Heart left ventricle (tissue), 16 donors: Measurements from ENCODE around the gene SARS1. TPM values are rescaled to one million over a fixed set of nuclear protein-coding genes. Genes with fewer than 3 reads are reported as not detected.

ENCODE experiments used
- ATAC-seq, 4 donors: fragments of 200-7000 bp; cut with Tn5 transposase; one replicate each; pipeline ENCODE4 v1.9.1; 2020 to 2022; ENCODE audit warnings: moderate library complexity in 4 of 4, mild to moderate bottlenecking in 3 of 4, moderate number of reproducible peaks in 1 of 4
- DNase-seq, 5 donors: peaks; one replicate each; pipeline ENCODE4 v3.0.0-alpha.2; 2020
- H3K27ac ChIP-seq, 12 donors: fragments of 200-600 bp; sonication (generic) in 4 of 12; one replicate each; pipeline versions ENCODE4 v1.5.0 to v1.8.0; 2016 to 2022; ENCODE audit warnings: mild to moderate bottlenecking in 2 of 12
- H3K27me3 ChIP-seq, 9 donors: fragments of 200-600 bp; sonication (generic) in 2 of 9; one replicate each; pipeline versions ENCODE4 v1.5.1 to v1.8.0; 2016 to 2022; ENCODE audit warnings: mild to moderate bottlenecking in 3 of 9
- H3K36me3 ChIP-seq, 9 donors: fragments of 200-600 bp; sonication (generic) in 2 of 9; one replicate each; pipeline versions ENCODE4 v1.5.0 to v1.8.0; 2018 to 2022; ENCODE audit warnings: mild to moderate bottlenecking in 2 of 9
- H3K4me1 ChIP-seq, 12 donors: fragments of 200-600 bp; sonication (generic) in 4 of 12; one replicate each; pipeline versions ENCODE4 v1.5.0 to v1.8.0; 2016 to 2022; ENCODE audit warnings: mild to moderate bottlenecking in 3 of 12
- H3K4me3 ChIP-seq, 12 donors: fragments of 200-600 bp; sonication (generic) in 4 of 12; one replicate each; pipeline versions ENCODE4 v1.5.0 to v1.8.0; 2017 to 2022; ENCODE audit warnings: mild to moderate bottlenecking in 9 of 12, moderate library complexity in 4 of 12
- H3K9me3 ChIP-seq, 12 donors: fragments of 200-600 bp; sonication (generic) in 4 of 12; one replicate each; pipeline versions ENCODE4 v1.5.0 to v1.8.0; 2016 to 2022; ENCODE audit warnings: mild to moderate bottlenecking in 1 of 12
- CTCF ChIP-seq, 12 donors: fragments of 200-600 bp; sonication (generic) in 4 of 12; IDR thresholded peaks; one replicate each; pipeline versions ENCODE4 v1.5.0 to v1.8.0; 2018 to 2022; ENCODE audit warnings: antibody characterized with exemption in 12 of 12, mild to moderate bottlenecking in 5 of 12
- POLR2A ChIP-seq, 2 donors: fragments of 450-650 bp; IDR thresholded peaks; one replicate each; pipeline ENCODE4 v1.6.1; 2017; ENCODE audit warnings: antibody characterized with exemption in 2 of 2, mild to moderate bottlenecking in 2 of 2, moderate library complexity in 2 of 2
- WGBS, 4 donors: extraction: QIAGEN DNeasy Blood & Tissue Kit in 2 of 4; methylation state at CpG; one replicate each; pipeline versions ENCODE4 v1.1.5 to v1.1.7; 2013 to 2018; 5-methylcytosine and 5-hydroxymethylcytosine counted together
- intact Hi-C, 10 donors: fragments of 100-400 bp; cut with DNase I; formaldehyde crosslinking; loops; one replicate each; pipeline versions ENCODE4 v1.11.1 to v1.14.2; 2022
- polyA plus RNA-seq, 2 donors: library from polyadenylated mRNA; stranded (reverse); fragments of 200-250 nt; gene quantifications; one replicate each; pipeline ENCODE4 v1.2.3, GENCODE V29; 2013
- total RNA-seq, 9 donors: library from RNA; depleted of rRNA in 2 of 9; stranded (reverse); fragments of >200 nt in 2 of 9; fragmentation: NEBNext Ultra II Directional in 3 of 9; extraction: Animal tissue kit (Norgen Biotek cat#: 25700) in 3 of 9; gene quantifications; one replicate each; pipeline versions ENCODE4 v1.1.0 to v1.2.4, GENCODE V29; 2016 to 2023
- donor health status: ischemic (EF 13 %, LVEDD 7.1; RV severe dilation, severe dysfunction).
- donor health status: healthy with polysubstance abuse.
- donor health status: DM: no; HTN: yes; CAD: no.
- donor health status: DM: no; HTN: no; CAD: no.
- donor health status: ischemic (EF 25% LVEDD 6.9; RV normal size, moderate dysfunction).
- donor health status: ischemic (EF 25% LVEDD 5.7; RV mildly dilated, moderate dysfunction).
- donor health status: healthy.
- donor health status: DM: yes; HTN: yes; CAD: no.
- donor health status: ischemic (EF 35%, LVEDD 5.7; RV mildly dilated, moderate dysfunction).
- donor health status: nonischemic (EF 11% LVEDD 7.7; RV severe dilation, severe dysfunction).
- donor health status: DM: yes; HTN: yes; CAD: no.
- donor health status: PGD.
- donor health status: ischemic (EF 29% LVEDD 5.4; RV normal size, mild dysfunction).
- donor health status: nonischemic (EF 23%, LVEDD 6.1; RV moderate dilation, normal function).

Gene SARS1
- total and polyA plus RNA-seq, 11 donors: 41.1 to 179 (median 102) TPM

- H3K4me3 ChIP-seq: no peak overlapping the region
- H3K9me3 ChIP-seq: no peaks in the 10 kb centered on the region
- DNase-seq (no peak), ATAC-seq (no peak)
- 74 to 89% (median 84%) methylated on average over 7 of the region's 7 CpGs for WGBS, 4 donors
- H3K27me3 ChIP-seq: no peaks in the 10 kb centered on the region
- intact Hi-C loops: loop anchor here in 1 of 10 donors (10.0 kb wide), 1 partner anchor 141 kb away; the partner anchor contains the start of gene ELAPOR1
- no peaks in the 10 kb centered on the region for H3K36me3 ChIP-seq
- no peak for TF ChIP-seq POLR2A (IDR thresholded peaks at IDR 0.05)
- no peak for TF ChIP-seq CTCF (IDR thresholded peaks at IDR 0.05)
- peaks cover 0 to 25% (median 16%) of the 10 kb centered on the region in 12 donors for H3K4me1 ChIP-seq
- no peak overlapping the region for H3K27ac ChIP-seq
Observed at GRCh38 chr1:109256085-109256484, 42.4 kb downstream of the SARS1 start.

DNA sequence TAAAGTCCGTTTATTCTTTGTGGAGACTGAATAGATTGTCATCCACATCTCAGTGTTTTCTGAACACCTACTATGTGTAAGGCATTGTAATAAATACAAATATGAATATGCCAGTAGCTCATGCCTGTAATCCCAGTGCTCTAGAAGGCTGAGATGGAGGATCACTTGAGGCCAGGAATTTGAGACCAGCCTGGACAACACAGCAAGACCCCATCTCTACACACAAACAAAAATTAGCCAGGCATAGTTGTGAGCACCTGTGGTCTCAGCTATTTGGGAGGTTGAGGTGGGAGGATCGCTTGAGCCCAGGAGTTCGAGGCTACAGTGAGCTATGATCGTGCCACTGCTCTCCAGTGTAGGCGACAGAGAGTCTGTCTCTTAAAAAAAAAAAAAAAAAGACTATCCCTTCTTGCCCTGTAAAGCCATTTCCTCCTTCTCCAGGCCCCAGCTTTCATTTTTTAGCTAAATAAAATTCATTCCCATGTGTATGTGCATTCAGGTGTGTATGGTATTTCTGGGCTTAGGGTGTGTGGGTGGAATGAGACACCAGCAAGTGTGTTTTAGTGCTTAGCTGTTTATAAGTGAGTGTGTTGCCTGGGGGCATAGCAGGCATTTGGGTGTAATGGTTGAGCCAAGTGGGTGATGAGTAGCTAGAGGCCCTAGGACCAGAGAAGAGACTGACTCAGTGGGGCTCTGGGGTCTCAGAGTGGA lies 43.4 kb downstream of the SARS1 start:
- Histone ChIP-seq H3K4me3 (no peak overlapping the region), H3K27ac (no peak overlapping the region), H3K27me3 (no peaks in the 10 kb centered on the region), H3K36me3 (no peaks in the 10 kb centered on the region), H3K4me1 (peaks cover 0 to 25% (median 16%) of the 10 kb centered on the region in 12 donors), H3K9me3 (no peaks in the 10 kb centered on the region)
- TF ChIP-seq POLR2A (IDR thresholded peaks at IDR 0.05) (no peak), CTCF (IDR thresholded peaks at IDR 0.05) (no peak)
- ATAC-seq: no peak
- 93 to 96% (median 94%) methylated on average over 5 of the region's 5 CpGs for WGBS, 4 donors
- intact Hi-C loops: loop anchor here in 1 of 10 donors (10.0 kb wide), 1 partner anchor 142 kb away; the partner anchor contains the start of gene ELAPOR1
- DNase-seq: no peak

GRCh38 chr1:109257682-109258421 lies 44.1 kb downstream of the SARS1 start:
- DNase-seq: peak in 1 of 5 donors; percentile 28
- no peak for ATAC-seq
- Histone ChIP-seq H3K27ac (no peak overlapping the region), H3K4me1 (peaks cover 0 to 25% (median 16%) of the 10 kb centered on the region in 12 donors), H3K9me3 (no peaks in the 10 kb centered on the region), H3K4me3 (no peak overlapping the region), H3K36me3 (no peaks in the 10 kb centered on the region), H3K27me3 (no peaks in the 10 kb centered on the region)
- TF ChIP-seq CTCF (IDR thresholded peaks at IDR 0.05) (no peak), POLR2A (IDR thresholded peaks at IDR 0.05) (no peak)
- intact Hi-C loops: loop anchor here in 1 of 10 donors (10.0 kb wide), 1 partner anchor 143 kb away; the partner anchor contains the start of gene ELAPOR1
- WGBS, 4 donors: 85 to 89% (median 89%) methylated on average over 12 to 15 of the region's 15 CpGs
